GM23338 (cell line): ENCODE data around the gene LDLR. TPM values are rescaled to one million over a fixed set of nuclear protein-coding genes. Genes with fewer than 3 reads are reported as not detected.

Experiments
- ATAC-seq: fragments of 200-7000 bp; cut with Tn5 transposase; 3 replicates; pipeline ENCODE4 v1.9.1; 2020
- DNase-seq: peaks from one replicate; pipeline ENCODE4 v3.0.0-alpha.2; 2015; ENCODE audit warnings: low spot score
- H2AFZ ChIP-seq: fragments of 200-600 bp; sonication (generic); 2 replicates; pipeline ENCODE4 v1.8.0; 2016; ENCODE audit warnings: antibody characterized with exemption, mild to moderate bottlenecking, moderate library complexity
- H3F3A ChIP-seq: fragments of 200-600 bp; sonication (generic); replicated peaks from 2 replicates; pipeline ENCODE4 v1.8.0; 2017; ENCODE audit warnings: antibody characterized with exemption, mixed run types, low read depth
- H3K27ac ChIP-seq: fragments of 200-600 bp; sonication (generic); 2 replicates; pipeline ENCODE4 v1.6.1; 2016; ENCODE audit warnings: low read depth
- H3K27me3 ChIP-seq: fragments of 200-600 bp; sonication (generic); 2 replicates; pipeline ENCODE4 v1.8.0; 2016; ENCODE audit warnings: mild to moderate bottlenecking, mixed run types, moderate library complexity; ENCODE audit not compliant: insufficient read depth
- H3K36me3 ChIP-seq: fragments of 200-600 bp; sonication (generic); 2 replicates; pipeline ENCODE4 v1.8.0; 2016; ENCODE audit warnings: mild to moderate bottlenecking; ENCODE audit not compliant: insufficient read depth
- H3K4me1 ChIP-seq: fragments of 200-600 bp; sonication (generic); 2 replicates; pipeline ENCODE4 v1.8.0; 2016; ENCODE audit warnings: mild to moderate bottlenecking, moderate library complexity; ENCODE audit not compliant: insufficient read depth
- H3K4me2 ChIP-seq: fragments of 200-600 bp; sonication (generic); 2 replicates; pipeline ENCODE4 v1.7.1; 2017; ENCODE audit warnings: mixed run types
- H3K4me3 ChIP-seq: fragments of 200-600 bp; sonication (generic); 2 replicates; pipeline ENCODE4 v1.6.1; 2016; ENCODE audit warnings: mixed run types
- H3K79me2 ChIP-seq: fragments of 200-600 bp; sonication (generic); replicated peaks from 2 replicates; pipeline ENCODE4 v1.8.0; 2017; ENCODE audit warnings: mild to moderate bottlenecking; ENCODE audit not compliant: insufficient read depth
- H3K9me2 ChIP-seq: fragments of 200-600 bp; sonication (generic); 2 replicates; pipeline ENCODE4 v1.8.0; 2017; ENCODE audit not compliant: insufficient read depth
- H4K20me1 ChIP-seq: fragments of 200-600 bp; sonication (generic); replicated peaks from 2 replicates; pipeline ENCODE4 v1.8.0; 2017; ENCODE audit warnings: mild to moderate bottlenecking; ENCODE audit not compliant: insufficient read depth
- H3K27ac Mint-ChIP-seq: 2 replicates; pipeline ENCODE4 v1.8.0; 2020; ENCODE audit warnings: inconsistent platforms, mild to moderate bottlenecking, moderate library complexity, mixed read lengths
- H3K27me3 Mint-ChIP-seq: 3 replicates; pipeline ENCODE4 v1.8.0; 2022; ENCODE audit warnings: low read depth, mild to moderate bottlenecking, moderate library complexity, mixed read lengths, inconsistent platforms; ENCODE audit not compliant: insufficient read depth, poor library complexity
- H3K36me3 Mint-ChIP-seq: 3 replicates; pipeline ENCODE4 v1.8.0; 2021; ENCODE audit warnings: low read depth, mild to moderate bottlenecking, inconsistent platforms, moderate library complexity, mixed read lengths
- H3K4me1 Mint-ChIP-seq: 3 replicates; pipeline ENCODE4 v1.8.0; 2020; ENCODE audit warnings: mild to moderate bottlenecking, inconsistent platforms, mixed read lengths
- H3K4me3 Mint-ChIP-seq: 3 replicates; pipeline ENCODE4 v1.8.0; 2021; ENCODE audit warnings: moderate library complexity, mild to moderate bottlenecking, inconsistent platforms, mixed read lengths
- H3K9me3 Mint-ChIP-seq: 3 replicates; pipeline ENCODE4 v1.8.0; 2020; ENCODE audit warnings: moderate library complexity, mild to moderate bottlenecking, inconsistent platforms, mixed read lengths
- CREB1 ChIP-seq: fragments of 250-450 bp; sonication (Bioruptor Pico); IDR thresholded peaks from 2 replicates; pipeline ENCODE4 v1.5.0; 2020; ENCODE audit warnings: low read depth, mild to moderate bottlenecking, moderate library complexity
- CTCF ChIP-seq, 2 experiments: fragments of 200-600 bp in 1 of 2; sonication (generic) in 1 of 2; conservative IDR thresholded peaks; 2 replicates each; pipeline versions ENCODE4 v1.5.1 to v1.6.1; 2016 to 2017; ENCODE audit warnings: antibody characterized with exemption in 2 of 2, low read depth in 2 of 2, mild to moderate bottlenecking in 2 of 2, moderate library complexity in 1 of 2
- ETS1 ChIP-seq: IDR thresholded peaks from 2 replicates; pipeline ENCODE4 v1.6.1; 2016; ENCODE audit warnings: antibody characterized with exemption
- EZH2 ChIP-seq: fragments of 200-600 bp; sonication (generic); IDR thresholded peaks from one replicate; pipeline ENCODE4 v1.8.0; 2017; ENCODE audit warnings: antibody characterized with exemption, mild to moderate bottlenecking, low read depth; ENCODE audit not compliant: unreplicated experiment
- EZH2phosphoT487 ChIP-seq: fragments of 200-600 bp; sonication (generic); IDR thresholded peaks from one replicate; pipeline ENCODE4 v1.8.1; 2018; ENCODE audit warnings: antibody characterized with exemption; ENCODE audit not compliant: unreplicated experiment
- JUNB ChIP-seq: IDR thresholded peaks from one replicate; pipeline ENCODE4 v1.6.1; 2016; ENCODE audit warnings: antibody characterized with exemption; ENCODE audit not compliant: unreplicated experiment
- NANOG ChIP-seq: IDR thresholded peaks from 2 replicates; pipeline ENCODE4 v1.6.1; 2016; ENCODE audit warnings: antibody characterized with exemption, borderline replicate concordance
- POLR2AphosphoS5 ChIP-seq: IDR thresholded peaks from 2 replicates; pipeline ENCODE4 v1.6.1; 2016; ENCODE audit warnings: antibody characterized with exemption, low read depth
- REST ChIP-seq: IDR thresholded peaks from one replicate; pipeline ENCODE4 v1.6.1; 2018; ENCODE audit warnings: antibody characterized with exemption; ENCODE audit not compliant: unreplicated experiment
- STAT1 ChIP-seq: IDR thresholded peaks from one replicate; pipeline ENCODE4 v1.6.1; 2016; ENCODE audit warnings: antibody characterized with exemption; ENCODE audit not compliant: unreplicated experiment
- ZNF114 ChIP-seq: fragments of 250-450 bp; sonication (Bioruptor Pico); IDR thresholded peaks from 2 replicates; pipeline ENCODE4 v1.5.0; 2020; ENCODE audit warnings: mild to moderate bottlenecking, moderate library complexity
- ZNF331 ChIP-seq: fragments of 250-450 bp; sonication (Bioruptor Pico); IDR thresholded peaks from 2 replicates; pipeline ENCODE4 v1.5.0; 2020; ENCODE audit warnings: low read depth, mild to moderate bottlenecking, moderate library complexity
- ZNF462 ChIP-seq: fragments of 250-450 bp; sonication (Bioruptor Pico); IDR thresholded peaks from 2 replicates; pipeline ENCODE4 v1.5.0; 2020; ENCODE audit warnings: mild to moderate bottlenecking, moderate library complexity
- polyA plus RNA-seq: library from polyadenylated mRNA; unstranded; fragments of >200 nt; fragmentation: Nextera tagmentation; extraction: Ambion mirVana; gene quantifications from 2 replicates; pipeline ENCODE4 v1.2.1, GENCODE V29; 2016
- total RNA-seq: library from RNA; depleted of rRNA; stranded (reverse); fragments of >200 nt; shearing (Covaris generic); gene quantifications from 2 replicates; pipeline ENCODE4 v1.2.3, GENCODE V29; 2014

Gene LDLR
- total and polyA plus RNA-seq, 2 experiments from 2014 or later, result 57.6 to 180 TPM

GRCh38 chr19:11096210-11096841 is 7.1 kb downstream of the LDLR start:
- ATAC-seq (no peak), DNase-seq (no peak)
- Mint-ChIP-seq H3K4me3 (no peak overlapping the region), H3K9me3 (no peaks in the 10 kb centered on the region), H3K27ac (peak overlapping the region; percentile 79; the same call in 1 of the 2 replicates), H3K27me3 (no peaks in the 10 kb centered on the region), H3K36me3 (peaks cover 87% of the 10 kb centered on the region), H3K4me1 (peaks cover 27% of the 10 kb centered on the region)
- TF ChIP-seq JUNB, result no peak
- TF ChIP-seq ZNF114, result no peak
- TF ChIP-seq EZH2phosphoT487, result no peak
- no peak for TF ChIP-seq CREB1
- no peak for TF ChIP-seq ZNF331 (CRISPR knock-in tag)
- no peak for TF ChIP-seq CTCF (conservative IDR thresholded peaks at IDR 0.05; ENCODE audit: low read depth in 2 of 2)
- TF ChIP-seq NANOG, result no peak
- no peak for TF ChIP-seq POLR2AphosphoS5
- no peak for TF ChIP-seq ETS1
- no peak for TF ChIP-seq STAT1
- no peak for TF ChIP-seq ZNF462 (CRISPR knock-in tag)
- no peak for TF ChIP-seq REST
- TF ChIP-seq EZH2, result no peak
- Histone ChIP-seq H3K27me3 (no peaks in the 10 kb centered on the region), H3F3A (peaks cover 65% of the 10 kb centered on the region), H3K27ac (peak overlapping the region; percentile 81), H3K4me1 (peaks cover 36% of the 10 kb centered on the region), H3K9me2 (no peaks in the 10 kb centered on the region), H3K4me2 (no peak overlapping the region), H3K36me3 (peaks cover 91% of the 10 kb centered on the region), H3K4me3 (no peak overlapping the region), H4K20me1 (peaks cover 97% of the 10 kb centered on the region), H3K79me2 (peaks cover 99% of the 10 kb centered on the region), H2AFZ (no peak overlapping the region)
